ENCODE results near the gene IL32.

Gene IL32

DNA sequence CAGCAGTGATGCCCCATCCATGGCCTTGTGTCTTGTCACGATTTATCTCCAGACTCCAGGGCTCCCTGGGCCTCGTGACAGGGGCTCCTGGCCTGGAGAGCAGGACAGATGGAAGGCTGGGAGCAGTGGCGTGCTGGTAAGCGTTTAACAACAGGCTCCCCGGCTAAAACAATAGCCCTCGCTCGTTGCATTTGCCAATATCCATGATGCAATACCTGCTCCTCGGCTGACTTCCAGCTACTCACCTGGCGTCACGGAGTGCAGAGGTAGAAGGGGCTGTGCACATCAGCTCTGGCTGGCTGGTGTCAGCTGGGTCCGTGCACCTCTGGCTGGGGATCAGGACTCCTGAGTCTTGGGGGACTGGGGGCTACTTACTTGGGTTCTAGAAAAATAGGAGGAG is 27.2 kb upstream of the IL32 start:
- TF ChIP-seq, protein P1, sequence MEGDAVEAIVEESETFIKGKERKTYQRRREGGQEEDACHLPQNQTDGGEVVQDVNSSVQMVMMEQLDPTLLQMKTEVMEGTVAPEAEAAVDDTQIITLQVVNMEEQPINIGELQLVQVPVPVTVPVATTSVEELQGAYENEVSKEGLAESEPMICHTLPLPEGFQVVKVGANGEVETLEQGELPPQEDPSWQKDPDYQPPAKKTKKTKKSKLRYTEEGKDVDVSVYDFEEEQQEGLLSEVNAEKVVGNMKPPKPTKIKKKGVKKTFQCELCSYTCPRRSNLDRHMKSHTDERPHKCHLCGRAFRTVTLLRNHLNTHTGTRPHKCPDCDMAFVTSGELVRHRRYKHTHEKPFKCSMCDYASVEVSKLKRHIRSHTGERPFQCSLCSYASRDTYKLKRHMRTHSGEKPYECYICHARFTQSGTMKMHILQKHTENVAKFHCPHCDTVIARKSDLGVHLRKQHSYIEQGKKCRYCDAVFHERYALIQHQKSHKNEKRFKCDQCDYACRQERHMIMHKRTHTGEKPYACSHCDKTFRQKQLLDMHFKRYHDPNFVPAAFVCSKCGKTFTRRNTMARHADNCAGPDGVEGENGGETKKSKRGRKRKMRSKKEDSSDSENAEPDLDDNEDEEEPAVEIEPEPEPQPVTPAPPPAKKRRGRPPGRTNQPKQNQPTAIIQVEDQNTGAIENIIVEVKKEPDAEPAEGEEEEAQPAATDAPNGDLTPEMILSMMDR (IDR thresholded peaks at IDR 0.05; ENCODE audit: control insufficient read depth, extremely low read depth, insufficient read depth): no peak
- DNase-seq (ENCODE audit: low read depth): no peak

DNA sequence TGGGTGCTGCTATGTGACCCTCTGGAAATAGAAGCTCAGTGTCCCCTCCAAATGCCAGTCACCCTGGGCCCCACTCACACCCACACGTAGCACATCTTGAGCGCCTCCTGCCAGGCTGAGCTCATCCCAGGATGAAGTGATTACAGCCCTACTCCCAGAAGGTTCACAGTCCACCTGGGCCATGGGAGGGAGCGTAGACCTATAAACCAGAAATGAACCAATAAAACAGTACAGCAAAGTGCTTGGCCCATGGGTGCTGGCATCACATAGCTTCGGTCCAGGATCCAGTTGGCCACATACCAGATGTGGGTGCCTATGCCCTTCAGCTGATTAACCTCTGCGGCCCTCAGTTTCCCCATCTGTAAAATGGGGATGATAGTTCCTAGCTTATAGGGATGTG is 26.5 kb upstream of the IL32 start:
- no peak overlapping the region for H3K4me3 ChIP-seq (ENCODE audit: low read depth, low read length)
- TF ChIP-seq, protein P1 (IDR thresholded peaks at IDR 0.05; ENCODE audit: control insufficient read depth, extremely low read depth, insufficient read depth): no peak

More for the DNA sequence above, 27.2 kb upstream of the IL32 start:
- H3K4me3 ChIP-seq (ENCODE audit: low read depth, low read length): no peak overlapping the region

DNA sequence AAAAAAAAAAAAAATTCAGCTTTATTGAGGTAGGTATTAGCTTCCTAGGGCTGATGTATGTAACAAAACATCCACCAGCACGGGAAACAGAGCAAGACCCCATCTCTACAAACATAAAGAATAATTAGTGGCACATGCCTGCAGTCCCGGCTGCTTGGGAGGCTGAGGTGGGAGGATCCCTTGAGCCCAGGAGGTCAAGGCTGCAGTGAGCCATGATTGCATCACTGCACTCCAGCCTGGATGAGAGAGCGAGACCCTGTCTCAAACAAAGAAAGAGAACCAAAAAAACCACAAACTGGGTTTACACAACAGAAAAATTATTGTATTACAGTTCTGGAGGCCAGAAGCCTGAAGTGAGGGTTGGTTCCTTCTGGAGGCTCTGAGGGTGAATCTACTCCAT is 23.1 kb upstream of the IL32 start:
- TF ChIP-seq, protein P1 (IDR thresholded peaks at IDR 0.05; ENCODE audit: control insufficient read depth, extremely low read depth, insufficient read depth): no peak
- no peak overlapping the region for H3K4me3 ChIP-seq (ENCODE audit: low read depth, low read length)
- no peak for DNase-seq (ENCODE audit: low read depth)

More for the DNA sequence above, 26.5 kb upstream of the IL32 start:
- no peak for DNase-seq (ENCODE audit: low read depth)

- DNase-seq (ENCODE audit: low read depth): no peak
- TF ChIP-seq, protein P1 (IDR thresholded peaks at IDR 0.05; ENCODE audit: control insufficient read depth, extremely low read depth, insufficient read depth): no peak
- H3K4me3 ChIP-seq (ENCODE audit: low read depth, low read length): no peak overlapping the region
These were observed 20.7 kb upstream of the IL32 start for GRCh38 chr16:3044708-3045107.

DNA sequence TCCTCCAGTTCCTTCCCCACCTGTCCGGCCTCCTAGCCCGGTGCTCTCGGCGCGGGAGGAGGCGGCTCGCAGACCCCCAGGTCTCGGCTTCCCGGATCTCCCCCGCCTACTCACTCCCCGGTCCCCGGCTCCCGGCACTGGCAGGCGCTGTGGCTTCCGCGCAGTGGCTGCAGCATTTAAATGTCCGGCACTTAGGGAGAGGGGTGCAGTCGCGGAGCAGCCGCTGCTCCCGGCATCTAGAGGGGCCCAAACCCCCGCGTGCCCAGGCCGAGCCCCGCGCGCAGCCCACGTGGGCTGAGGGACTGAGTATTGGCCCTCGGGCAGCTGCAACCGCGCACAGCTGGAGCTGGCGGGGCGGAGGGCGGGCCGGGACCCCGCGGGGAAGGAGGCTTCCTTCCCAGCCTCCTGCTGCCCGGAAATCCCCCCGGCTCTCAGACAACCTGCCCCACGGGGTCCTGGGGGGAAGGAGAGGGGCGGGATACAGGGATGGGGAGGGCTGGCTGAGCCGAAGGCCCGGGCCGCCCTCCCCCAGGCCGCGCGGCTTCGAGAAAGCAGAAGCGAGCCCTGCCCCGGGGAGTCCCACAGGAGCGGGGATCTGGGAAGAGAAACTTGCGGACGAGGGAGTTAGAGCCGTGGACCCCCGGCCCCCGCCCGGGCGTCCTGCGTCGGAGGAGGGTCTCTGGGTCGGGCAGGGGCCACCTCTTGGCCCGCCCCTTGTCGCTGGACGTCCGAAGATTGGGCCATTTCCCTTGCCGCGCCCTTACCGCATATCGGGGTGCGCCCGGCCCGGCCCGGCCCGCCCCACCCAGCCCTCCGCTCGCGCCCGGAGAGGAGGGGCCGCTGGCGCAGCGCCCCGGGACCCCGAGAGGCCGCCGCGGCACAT is 19.4 kb upstream of the IL32 start, which contains the start of gene MMP25:
TSS of gene MMP25 (plus strand) at position 804 of the 883 bp plus-strand sequence. CDS start 357 bp downstream, outside the sequence.
- TF ChIP-seq, protein P1 (IDR thresholded peaks at IDR 0.05; ENCODE audit: control insufficient read depth, extremely low read depth, insufficient read depth): no peak
- H3K4me3 ChIP-seq (ENCODE audit: low read depth, low read length): peak within 1 kb of the TSS; percentile 48
- DNase-seq (ENCODE audit: low read depth): no peak

- no peak overlapping the region for H3K4me3 ChIP-seq (ENCODE audit: low read depth, low read length)
- DNase-seq (ENCODE audit: low read depth): no peak
- TF ChIP-seq, protein P1 (IDR thresholded peaks at IDR 0.05; ENCODE audit: control insufficient read depth, extremely low read depth, insufficient read depth): no peak
These were observed 18.6 kb upstream of the IL32 start for GRCh38 chr16:3046641-3047386.
